Naive B cell (primary cell): ENCODE data around the gene SPSB3. TPM values are rescaled to one million over a fixed set of nuclear protein-coding genes. Genes with fewer than 3 reads are reported as not detected.

Experiments
- ATAC-seq, 2 donors: fragments of 150-1000 bp; cut with Tn5 transposase; 2 replicates each; pipeline ENCODE4 v1.10.0; 2021; ENCODE audit warnings: low read depth in 2 of 2, mild to moderate bottlenecking in 2 of 2, moderate library complexity in 2 of 2
- DNase-seq: peaks from one replicate; pipeline ENCODE4 v3.0.0; 2022
- H3K27ac Mint-ChIP-seq, 6 donors: one replicate each; pipeline ENCODE4 v1.8.0; 2020 to 2022; ENCODE audit warnings: mild to moderate bottlenecking in 6 of 6, mixed read lengths in 6 of 6, moderate library complexity in 5 of 6, inconsistent platforms in 2 of 6
- H3K27me3 Mint-ChIP-seq, 3 donors: one replicate each; pipeline ENCODE4 v1.8.0; 2021 to 2022; ENCODE audit warnings: mixed read lengths in 3 of 3, mild to moderate bottlenecking in 1 of 3
- H3K36me3 Mint-ChIP-seq, 2 donors: one replicate each; pipeline ENCODE4 v1.8.0; 2020 to 2022; ENCODE audit warnings: mixed read lengths in 2 of 2, inconsistent platforms in 1 of 2, mild to moderate bottlenecking in 1 of 2
- H3K4me1 Mint-ChIP-seq, 3 donors: one replicate each; pipeline ENCODE4 v1.8.0; 2020 to 2022; ENCODE audit warnings: mixed read lengths in 3 of 3, inconsistent platforms in 1 of 3, mild to moderate bottlenecking in 1 of 3, moderate library complexity in 1 of 3
- H3K4me3 Mint-ChIP-seq, 8 donors: one replicate each; pipeline ENCODE4 v1.8.0; 2020 to 2022; ENCODE audit warnings: mild to moderate bottlenecking in 8 of 8, mixed read lengths in 8 of 8, moderate library complexity in 8 of 8, inconsistent platforms in 2 of 8
- H3K9me3 Mint-ChIP-seq, 7 donors: one replicate each; pipeline ENCODE4 v1.8.0; 2020 to 2022; ENCODE audit warnings: mixed read lengths in 7 of 7, mild to moderate bottlenecking in 5 of 7, inconsistent platforms in 2 of 7, moderate library complexity in 1 of 7
- polyA plus RNA-seq, 6 donors: library from polyadenylated mRNA; unstranded; fragments of 300-500 nt; fragmentation: Illumina TruSeq; gene quantifications; one replicate each; pipeline ENCODE4 v1.2.3, GENCODE V29; 2021; ENCODE audit warnings: low read depth in 6 of 6

The SPSB3 gene
- 10 to 100 TPM; 30.2 to 54.1 (median 36.2) TPM for polyA plus RNA-seq

DNA sequence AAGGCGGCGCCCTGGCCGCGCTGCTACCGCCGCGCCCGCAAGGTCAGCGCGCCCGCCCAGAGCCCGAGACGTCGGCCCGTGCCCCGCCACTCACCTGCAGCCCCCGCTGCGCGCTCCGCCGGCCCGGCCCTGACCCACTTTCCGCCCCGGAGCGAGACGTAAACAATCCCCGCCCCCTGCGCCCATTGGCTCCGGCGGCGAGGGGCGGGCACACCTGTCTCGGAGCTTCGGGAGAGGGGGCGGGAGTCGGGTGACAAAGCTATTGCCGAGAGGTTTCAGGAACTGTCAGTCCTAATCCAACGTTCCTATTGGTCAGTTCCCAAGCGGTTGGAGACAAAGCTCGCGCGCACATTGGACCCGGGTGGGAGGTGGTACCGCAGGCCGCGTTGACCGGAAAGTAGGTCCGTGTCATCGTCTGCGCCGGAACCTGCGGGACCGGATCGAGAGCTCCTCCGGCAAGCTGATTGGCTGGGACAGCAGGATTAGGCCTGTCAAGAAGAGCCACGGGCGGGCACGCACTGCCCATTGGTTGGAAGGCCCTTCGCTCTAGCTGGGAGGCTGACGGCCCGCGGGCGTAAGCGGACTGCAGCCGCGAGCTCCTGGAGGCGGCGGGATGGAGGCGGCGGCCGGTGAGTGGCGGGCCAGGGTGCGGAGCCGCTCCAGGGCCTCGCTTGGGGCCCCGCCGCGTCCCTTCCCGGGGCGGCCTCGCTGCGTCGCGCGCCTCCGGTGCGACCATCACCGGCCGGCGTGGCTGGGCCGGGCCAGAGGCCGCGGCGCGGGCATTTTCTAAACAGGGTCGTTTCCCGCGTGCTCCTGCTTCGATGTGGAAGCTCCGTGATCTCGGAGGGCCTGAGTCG, at the start of gene SPSB3, which contains the start of gene NUBP2:
Gene SPSB3 (minus strand): TSS at position 164 of the 857 bp plus-strand sequence. CDS start 1,088 bp downstream, outside the sequence.
Gene NUBP2 (plus strand): TSS at position 553 of the 857 bp plus-strand sequence. CDS start 61 bp downstream, at position 614.
- Mint-ChIP-seq H3K4me3 (peak within 1 kb of the TSS; percentile 86 to 96 (median 94)), H3K27ac (peak within 1 kb of the TSS; percentile 47 to 92 (median 82)), H3K27me3 (no peaks in the 10 kb centered on the region), H3K4me1 (peaks cover 21 to 36% (median 26%) of the 10 kb centered on the region in 3 donors), H3K9me3 (no peaks in the 10 kb centered on the region), H3K36me3 (no peaks in the 10 kb centered on the region)
- peak; percentile 85 to 86 for ATAC-seq
- DNase-seq = peak; percentile 99

- Mint-ChIP-seq H3K4me1 (peaks cover 10 to 32% (median 21%) of the 10 kb centered on the region in 3 donors), H3K4me3 (peak overlapping the region in 1 of 8 donors; percentile 15), H3K9me3 (no peaks in the 10 kb centered on the region), H3K36me3 (no peaks in the 10 kb centered on the region), H3K27ac (no peak overlapping the region), H3K27me3 (no peaks in the 10 kb centered on the region)
- DNase-seq = no peak
- ATAC-seq = no peak
Measured at GRCh38 chr16:1831186-1832075, 49.1 kb upstream of the SPSB3 start.

DNA sequence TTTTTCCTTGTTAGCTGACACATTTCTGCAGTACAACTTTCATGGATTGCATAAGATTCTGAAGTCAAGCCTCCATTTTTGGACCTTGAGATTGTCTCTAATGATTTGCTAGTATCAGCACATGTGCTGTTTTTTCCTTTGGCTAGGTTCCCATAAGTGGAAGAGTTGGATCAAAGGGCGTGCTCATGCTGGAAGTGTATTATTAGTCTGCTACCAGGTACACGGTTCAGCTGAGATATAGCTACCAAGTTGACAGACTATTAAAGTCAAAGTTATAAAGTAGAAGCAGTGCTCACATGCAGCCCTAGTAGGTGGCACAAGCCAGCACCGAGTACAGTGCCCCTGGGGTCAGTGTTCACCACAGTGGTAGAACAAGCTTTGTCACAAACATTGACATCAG, 47.8 kb upstream of the SPSB3 start:
- no peak for DNase-seq
- H3K4me1 Mint-ChIP-seq = peaks cover 10 to 38% (median 26%) of the 10 kb centered on the region in 3 donors
- no peaks in the 10 kb centered on the region for H3K36me3 Mint-ChIP-seq
- H3K9me3 Mint-ChIP-seq = no peaks in the 10 kb centered on the region
- H3K27me3 Mint-ChIP-seq = no peaks in the 10 kb centered on the region
- peak overlapping the region in 1 of 8 donors; percentile 19 for H3K4me3 Mint-ChIP-seq
- H3K27ac Mint-ChIP-seq = no peak overlapping the region
- no peak for ATAC-seq

DNA sequence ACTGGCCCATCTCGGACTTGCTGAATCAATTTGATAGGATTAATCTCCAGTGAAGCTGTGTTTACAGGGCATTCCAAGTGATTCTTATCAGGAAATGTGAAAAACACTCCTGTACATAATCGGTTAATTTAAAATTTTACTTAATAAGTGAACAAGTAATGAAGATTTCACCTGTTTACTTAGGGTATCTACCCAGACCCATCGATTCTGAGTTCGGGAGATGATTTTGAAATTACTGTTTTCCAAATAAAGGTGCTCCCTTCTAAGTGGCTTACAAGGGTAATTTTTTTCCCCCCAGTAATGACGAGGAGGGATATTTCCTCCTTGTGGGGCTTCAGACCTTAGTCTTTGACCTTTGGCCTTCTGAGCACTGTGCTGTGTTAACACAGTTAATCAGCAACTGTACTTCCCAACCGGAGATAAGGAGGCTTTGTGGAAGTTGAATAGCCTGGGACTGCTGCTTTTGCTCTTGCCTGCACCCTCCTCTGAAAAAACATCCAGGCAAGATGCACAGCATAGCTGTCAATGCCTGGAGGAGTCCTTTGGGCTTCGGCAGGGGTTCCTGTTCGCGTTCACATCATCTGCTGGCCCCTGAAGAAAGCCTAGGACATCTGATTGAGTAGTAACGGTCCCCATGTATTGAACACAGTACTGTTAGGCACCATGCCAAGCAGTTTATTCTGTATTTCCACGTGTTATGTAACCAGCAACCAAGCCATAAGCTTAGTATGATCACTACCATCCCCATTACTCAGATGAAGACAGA, 46.5 kb upstream of the SPSB3 start:
- H3K4me1 Mint-ChIP-seq = peaks cover 15 to 49% (median 35%) of the 10 kb centered on the region in 3 donors
- no peaks in the 10 kb centered on the region for H3K27me3 Mint-ChIP-seq
- no peaks in the 10 kb centered on the region for H3K36me3 Mint-ChIP-seq
- H3K9me3 Mint-ChIP-seq = no peaks in the 10 kb centered on the region
- H3K27ac Mint-ChIP-seq = peak overlapping the region in 1 of 6 donors; percentile 67
- ATAC-seq (no peak), DNase-seq (no peak)
- H3K4me3 Mint-ChIP-seq = peak overlapping the region in 6 of 8 donors; percentile 32 to 94 (median 68)

DNA sequence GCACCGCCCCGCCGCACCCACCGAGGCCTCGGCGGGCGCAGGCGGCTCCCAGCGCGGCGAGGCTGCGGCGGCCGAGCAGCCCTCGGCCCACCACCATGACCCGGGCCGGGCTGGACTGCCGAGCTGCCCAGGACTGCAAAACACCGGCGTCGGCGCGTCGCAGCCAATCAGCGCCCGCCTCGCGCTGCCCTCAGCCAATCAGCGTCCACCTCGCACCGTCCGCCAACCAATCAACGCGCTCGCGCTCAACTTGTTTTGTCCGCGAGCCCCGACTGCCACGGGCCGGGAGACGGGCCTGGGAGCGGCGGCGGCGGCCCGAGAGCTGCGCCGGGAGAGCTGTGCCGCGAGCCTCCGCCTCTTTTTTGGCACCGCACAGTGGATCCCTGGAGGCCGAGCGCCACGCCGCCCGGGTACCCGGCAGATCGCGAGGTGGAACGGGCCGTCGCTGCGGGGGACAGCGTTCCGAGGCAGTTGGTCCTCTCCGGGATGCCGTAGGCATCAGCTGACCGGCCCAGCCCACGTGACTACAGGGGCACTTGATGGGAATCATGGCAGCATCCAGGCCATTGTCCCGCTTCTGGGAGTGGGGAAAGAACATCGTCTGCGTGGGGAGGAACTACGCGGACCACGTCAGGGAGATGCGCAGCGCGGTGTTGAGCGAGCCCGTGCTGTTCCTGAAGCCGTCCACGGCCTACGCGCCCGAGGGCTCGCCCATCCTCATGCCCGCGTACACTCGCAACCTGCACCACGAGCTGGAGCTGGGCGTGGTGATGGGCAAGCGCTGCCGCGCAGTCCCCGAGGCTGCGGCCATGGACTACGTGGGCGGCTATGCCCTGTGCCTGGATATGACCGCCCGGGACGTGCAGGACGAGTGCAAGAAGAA, 44.6 kb upstream of the SPSB3 start, which contains the start of the genes FAHD1 and HAGH:
Gene FAHD1 (plus strand): TSS at position 516 of the 883 bp plus-strand sequence. CDS start 33 bp downstream, at position 549.
Gene HAGH (minus strand): TSS at position 135 of the 883 bp plus-strand sequence. CDS start 38 bp downstream, at position 97.
- Mint-ChIP-seq H3K4me3 (peak within 1 kb of the TSS; percentile 87 to 97 (median 94)), H3K27me3 (no peaks in the 10 kb centered on the region), H3K27ac (peak within 1 kb of the TSS; percentile 90 to 96 (median 93)), H3K4me1 (peaks cover 15 to 49% (median 33%) of the 10 kb centered on the region in 3 donors), H3K36me3 (no peaks in the 10 kb centered on the region), H3K9me3 (no peaks in the 10 kb centered on the region)
- peak; percentile 94 for DNase-seq
- ATAC-seq = peak; percentile 84 to 85

DNA sequence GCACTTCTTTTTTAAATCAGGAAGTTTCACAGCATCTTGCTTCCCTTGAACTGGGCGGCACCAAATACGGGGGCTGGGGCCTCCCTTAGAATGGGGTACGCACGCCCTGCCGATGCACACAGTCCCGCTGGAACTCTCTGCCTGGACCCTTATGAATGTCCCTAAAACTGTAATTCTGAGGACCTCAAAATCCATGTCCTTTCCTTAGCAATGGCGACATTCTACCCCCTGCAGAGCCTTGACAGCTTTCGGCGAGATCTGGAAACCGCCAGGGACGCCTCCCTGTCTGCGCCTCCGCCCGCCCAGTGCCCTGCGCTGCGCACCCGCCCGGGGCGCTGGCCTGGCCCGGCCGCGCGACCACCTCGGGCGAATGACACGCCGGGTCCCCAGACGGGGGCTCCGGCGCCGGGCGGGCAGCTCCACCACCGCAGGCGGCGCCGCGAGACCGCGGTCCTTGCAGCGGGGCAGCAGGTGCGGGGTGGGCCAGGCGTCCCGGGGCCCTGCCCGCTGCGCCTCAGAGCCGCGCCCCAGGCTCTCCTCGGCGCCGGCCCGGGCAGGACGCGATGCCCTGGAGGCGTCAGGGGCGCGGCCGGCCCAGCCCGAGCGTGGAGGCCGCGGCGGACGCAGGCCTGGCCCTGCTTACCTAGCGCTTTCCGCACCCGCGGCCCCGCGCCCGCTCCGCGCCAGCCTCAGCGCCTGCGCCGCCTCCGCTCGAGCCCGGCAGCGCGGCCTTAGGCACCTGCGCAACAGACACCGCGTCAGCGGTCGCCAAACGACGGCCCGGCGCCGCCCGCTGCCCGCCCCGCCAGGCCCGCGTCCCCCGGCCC, 43.7 kb upstream of the SPSB3 start:
- Mint-ChIP-seq H3K36me3 (no peaks in the 10 kb centered on the region), H3K27me3 (no peaks in the 10 kb centered on the region), H3K27ac (peak overlapping the region in 4 of 6 donors; percentile 61 to 90 (median 86)), H3K9me3 (no peaks in the 10 kb centered on the region), H3K4me3 (peak overlapping the region; percentile 70 to 94 (median 87)), H3K4me1 (peaks cover 15 to 45% (median 33%) of the 10 kb centered on the region in 3 donors)
- DNase-seq (no peak), ATAC-seq (peak; percentile 75 to 77)

DNA sequence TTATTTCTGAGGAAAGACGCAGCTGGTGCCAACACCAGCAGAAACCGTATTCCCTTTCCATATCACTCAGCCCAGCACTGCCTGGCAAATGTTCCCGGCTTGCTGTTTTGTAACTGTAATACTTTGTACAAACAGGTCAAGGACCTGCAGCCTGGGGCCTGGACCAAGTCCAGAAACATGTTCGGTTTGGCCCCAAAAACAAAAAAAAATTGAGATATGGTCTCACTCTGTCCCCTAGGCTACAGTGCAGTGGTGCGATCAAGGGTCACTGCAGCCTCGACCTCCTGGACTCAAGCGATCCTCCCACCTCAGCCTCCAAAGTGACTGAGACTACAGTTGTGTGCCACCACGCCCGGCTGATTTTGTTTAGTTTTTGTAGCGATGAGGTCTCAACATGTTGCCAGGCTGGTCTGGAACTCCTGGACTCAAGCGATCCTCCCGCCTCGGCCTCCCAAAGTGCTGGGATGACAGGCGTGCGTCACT, 43.1 kb upstream of the SPSB3 start:
- Mint-ChIP-seq H3K4me3 (peak overlapping the region; percentile 66 to 88 (median 81)), H3K9me3 (no peaks in the 10 kb centered on the region), H3K27ac (peak overlapping the region in 4 of 6 donors; percentile 26 to 89 (median 83)), H3K27me3 (no peaks in the 10 kb centered on the region), H3K36me3 (no peaks in the 10 kb centered on the region), H3K4me1 (peaks cover 15 to 42% (median 33%) of the 10 kb centered on the region in 3 donors)
- DNase-seq = no peak
- no peak for ATAC-seq

DNA sequence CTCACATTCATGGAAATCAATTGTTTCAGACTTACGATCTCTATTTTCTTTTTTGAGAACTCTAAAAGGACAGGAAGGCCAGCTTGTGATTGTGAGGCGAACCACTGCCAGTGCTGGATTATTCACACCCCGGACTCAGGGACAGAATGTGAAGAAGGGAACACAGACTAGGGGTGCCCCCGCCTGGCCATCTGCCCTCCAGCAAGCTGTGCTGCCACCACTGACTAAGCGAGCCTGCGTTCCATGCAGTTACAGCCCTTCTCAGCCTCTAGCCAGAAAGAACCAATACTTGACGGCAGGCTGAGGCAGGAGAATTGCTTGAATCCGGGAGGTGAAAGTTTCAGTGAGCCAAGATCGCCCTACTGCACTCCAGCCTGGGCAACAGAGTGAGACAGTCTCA, 41.5 kb upstream of the SPSB3 start:
- Mint-ChIP-seq H3K36me3 (no peaks in the 10 kb centered on the region), H3K27ac (peak overlapping the region in 1 of 6 donors; percentile 30)
- no peak for ATAC-seq

DNA sequence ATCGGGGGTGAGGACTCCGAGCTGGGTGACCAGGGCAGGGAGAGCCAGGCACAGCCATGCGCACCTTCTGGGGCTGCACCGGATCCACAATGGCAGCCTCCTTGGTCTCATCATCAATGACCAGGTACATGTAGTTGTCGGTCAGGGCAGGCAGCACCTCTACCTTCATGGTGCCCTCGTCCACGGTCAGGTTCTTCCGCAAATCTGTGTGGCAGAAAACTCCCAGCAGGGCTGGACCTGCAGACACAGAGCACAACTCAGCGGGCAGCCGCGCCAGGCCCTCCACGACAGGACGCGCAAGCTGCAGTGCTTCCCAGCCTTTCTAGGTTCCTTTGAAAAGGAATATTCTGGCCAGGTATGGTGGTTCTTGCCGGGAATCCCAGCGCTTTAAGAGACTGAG, 40.4 kb upstream of the SPSB3 start:
- Mint-ChIP-seq H3K27me3 (no peaks in the 10 kb centered on the region), H3K36me3 (no peaks in the 10 kb centered on the region), H3K27ac (no peak overlapping the region), H3K9me3 (no peaks in the 10 kb centered on the region), H3K4me1 (peaks cover 10 to 28% (median 23%) of the 10 kb centered on the region in 3 donors), H3K4me3 (peak overlapping the region in 2 of 8 donors; percentile 7 to 16)
- no peak for DNase-seq
- ATAC-seq = no peak

More for the DNA sequence above, 41.5 kb upstream of the SPSB3 start:
- DNase-seq = no peak
- peak overlapping the region in 5 of 8 donors; percentile 8 to 82 (median 43) for H3K4me3 Mint-ChIP-seq
- no peaks in the 10 kb centered on the region for H3K9me3 Mint-ChIP-seq
- peaks cover 11 to 35% (median 25%) of the 10 kb centered on the region in 3 donors for H3K4me1 Mint-ChIP-seq
- no peaks in the 10 kb centered on the region for H3K27me3 Mint-ChIP-seq

- DNase-seq = no peak
- H3K4me1 Mint-ChIP-seq = peaks cover 5 to 23% (median 21%) of the 10 kb centered on the region in 3 donors
- peak overlapping the region in 1 of 8 donors; percentile 7 for H3K4me3 Mint-ChIP-seq
- H3K27me3 Mint-ChIP-seq = no peaks in the 10 kb centered on the region
- H3K9me3 Mint-ChIP-seq = no peaks in the 10 kb centered on the region
- no peak for ATAC-seq
- H3K36me3 Mint-ChIP-seq = no peaks in the 10 kb centered on the region
- H3K27ac Mint-ChIP-seq = no peak overlapping the region
Measured at GRCh38 chr16:1821861-1822611, 39.7 kb upstream of the SPSB3 start.
